Measurements from ENCODE around the gene NFASC. TPM values are rescaled to one million over a fixed set of nuclear protein-coding genes. Genes with fewer than 3 reads are reported as not detected.
A peak's percentile ranks its signal among the peaks of the same experiment; 100 is the strongest.

NFASC gene
- total and polyA plus RNA-seq, 3 donors from 2014 or later: 9.9 to 13.9 (median 10.2) TPM

- no peaks in the 10 kb centered on the region for H3K4me1 ChIP-seq
- H3K27ac ChIP-seq: no peak overlapping the region
- DNase-seq: no peak
- no peaks in the 10 kb centered on the region for H3K36me3 ChIP-seq (ENCODE audit: low read depth, missing control alignments)
- no peaks in the 10 kb centered on the region for H3K9me3 ChIP-seq
- TF ChIP-seq POLR2A (IDR thresholded peaks at IDR 0.05): no peak
- 44 to 48% methylated on average over 4 of the region's 4 CpGs for WGBS, 2 donors
- H3K27me3 ChIP-seq: no peaks in the 10 kb centered on the region
- intact Hi-C loops (cut with DNase I; ENCODE audit: low total_unique reads): no loop called here
- no peak overlapping the region for H3K4me3 ChIP-seq
These were observed 170.5 kb downstream of the NFASC start for GRCh38 chr1:205041001-205041715.

GRCh38 chr1:205041998-205042910 is 171.6 kb downstream of the NFASC start:
- 55 to 71% methylated on average over 6 to 16 of the region's 16 CpGs for WGBS, 2 donors
- no peak for DNase-seq
- Histone ChIP-seq H3K36me3 (ENCODE audit: low read depth, missing control alignments) (no peaks in the 10 kb centered on the region), H3K9me3 (no peaks in the 10 kb centered on the region), H3K4me1 (no peaks in the 10 kb centered on the region), H3K27ac (no peak overlapping the region), H3K4me3 (no peak overlapping the region), H3K27me3 (no peaks in the 10 kb centered on the region)
- no peak for TF ChIP-seq CTCF (IDR thresholded peaks at IDR 0.05)
- no peak for TF ChIP-seq POLR2A (IDR thresholded peaks at IDR 0.05)
- intact Hi-C loops (cut with DNase I; ENCODE audit: low total_unique reads): no loop called here

GRCh38 chr1:205042911-205043806 is 172.5 kb downstream of the NFASC start, which contains the start of gene CNTN2:
Gene CNTN2, plus strand, starts transcription at chr1:205043212. Its CDS starts 9,974 bp downstream, at chr1:205053186.
- Histone ChIP-seq H3K4me1 (no peaks in the 10 kb centered on the region), H3K9me3 (no peaks in the 10 kb centered on the region), H3K27me3 (no peaks in the 10 kb centered on the region), H3K4me3 (peak within 1 kb of the TSS in 1 of 2 donors; percentile 3), H3K27ac (no peak within 1 kb of the TSS), H3K36me3 (ENCODE audit: low read depth, missing control alignments) (no peaks in the 10 kb centered on the region)
- DNase-seq: no peak
- TF ChIP-seq CTCF (IDR thresholded peaks at IDR 0.05): no peak
- no peak for TF ChIP-seq POLR2A (IDR thresholded peaks at IDR 0.05)
- 32 to 35% methylated on average over 13 to 46 of the region's 53 CpGs for WGBS, 2 donors
- intact Hi-C loops (cut with DNase I; ENCODE audit: low total_unique reads): no loop called here

GRCh38 chr1:205043866-205044265 is 173.2 kb downstream of the NFASC start:
- Histone ChIP-seq H3K27me3 (no peaks in the 10 kb centered on the region), H3K4me1 (no peaks in the 10 kb centered on the region), H3K27ac (no peak overlapping the region), H3K9me3 (no peaks in the 10 kb centered on the region), H3K4me3 (no peak overlapping the region), H3K36me3 (ENCODE audit: low read depth, missing control alignments) (no peaks in the 10 kb centered on the region)
- no peak for TF ChIP-seq CTCF (IDR thresholded peaks at IDR 0.05)
- TF ChIP-seq POLR2A (IDR thresholded peaks at IDR 0.05): no peak
- intact Hi-C loops (cut with DNase I; ENCODE audit: low total_unique reads): no loop called here
- WGBS, 2 donors: 60 to 64% methylated on average over 4 of the region's 4 CpGs
- DNase-seq: no peak

All from testis (tissue), 3 donors.